Brain pericyte (primary cell): Measurements from ENCODE around the gene SPATA32.

Source experiments
- DNase-seq: peaks from one replicate; pipeline ENCODE4 v3.0.0-alpha.2; 2012; ENCODE audit warnings: low read depth, low spot score

SPATA32 gene

DNA sequence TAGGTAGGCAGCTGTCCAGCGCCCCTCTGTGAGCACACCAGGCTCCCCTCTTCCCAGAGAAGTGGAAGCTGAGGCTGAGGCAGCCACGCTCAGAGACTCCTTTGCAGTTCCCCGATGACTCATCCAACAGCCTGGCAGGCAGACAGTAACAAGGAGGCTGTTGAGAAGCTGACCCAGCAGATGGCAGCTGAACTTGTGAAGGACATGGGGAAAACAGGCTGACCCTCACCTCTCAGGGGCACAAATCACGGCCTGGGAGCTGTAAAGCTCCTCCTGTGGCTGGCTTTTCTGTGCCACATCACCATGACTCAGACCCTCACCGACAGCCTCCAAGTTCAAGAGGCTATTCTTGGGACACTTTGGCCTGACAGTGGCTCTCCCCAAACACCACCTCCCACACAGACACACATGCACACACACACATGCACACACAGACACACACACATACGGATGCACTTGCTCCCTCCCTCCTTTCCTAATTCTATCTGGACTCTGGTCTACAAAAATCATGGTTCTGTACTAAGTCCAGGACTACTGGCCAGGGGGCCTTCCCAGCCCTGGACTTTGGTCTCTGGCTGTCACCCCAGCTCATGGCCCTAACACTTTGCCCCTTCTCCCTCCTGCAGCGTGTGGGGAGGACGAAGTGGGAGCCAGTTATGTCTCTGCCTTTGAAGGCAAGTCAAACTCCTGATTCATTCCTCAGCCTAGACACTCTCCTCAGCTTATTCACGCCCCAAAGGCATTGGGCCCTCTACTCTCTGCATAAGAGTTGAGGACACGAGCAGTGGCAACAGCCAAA, 31.7 kb upstream of the SPATA32 start:
- DNase-seq: peak; percentile 78

GRCh38 chr17:45292696-45293412, 31.0 kb upstream of the SPATA32 start:
- no peak for DNase-seq

DNA sequence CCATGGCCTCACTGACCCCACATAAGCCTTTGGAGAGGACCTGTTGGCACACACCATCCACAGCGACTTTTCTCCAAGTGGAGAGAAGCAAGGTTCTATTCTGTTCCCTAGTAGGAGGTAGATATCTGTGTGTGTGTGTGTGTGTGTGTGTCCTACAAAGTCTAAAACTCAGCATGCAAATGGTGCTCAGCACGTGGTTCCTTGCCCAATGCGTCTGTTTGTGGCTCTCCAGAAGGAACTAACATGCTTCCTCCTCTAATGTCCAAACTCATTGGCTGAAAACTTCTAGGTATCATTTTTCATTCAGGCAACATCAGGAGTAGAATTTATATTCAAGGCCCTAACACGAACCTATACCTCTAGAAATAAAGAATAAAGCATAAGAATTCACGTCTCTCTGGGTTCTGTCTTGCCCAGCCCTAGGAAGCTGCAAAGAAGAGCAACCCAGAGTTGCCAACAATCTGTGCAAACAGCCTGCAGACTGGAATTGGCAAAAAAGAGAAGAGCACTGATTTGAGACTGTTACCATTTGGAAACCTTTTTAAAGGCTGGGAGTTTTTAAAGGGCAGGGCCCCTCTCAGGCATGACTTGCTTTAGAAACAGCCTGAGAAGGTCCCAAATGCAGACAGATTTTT, 29.4 kb upstream of the SPATA32 start:
- no peak for DNase-seq

GRCh38 chr17:45290269-45290765, 28.4 kb upstream of the SPATA32 start:
- no peak for DNase-seq

DNA sequence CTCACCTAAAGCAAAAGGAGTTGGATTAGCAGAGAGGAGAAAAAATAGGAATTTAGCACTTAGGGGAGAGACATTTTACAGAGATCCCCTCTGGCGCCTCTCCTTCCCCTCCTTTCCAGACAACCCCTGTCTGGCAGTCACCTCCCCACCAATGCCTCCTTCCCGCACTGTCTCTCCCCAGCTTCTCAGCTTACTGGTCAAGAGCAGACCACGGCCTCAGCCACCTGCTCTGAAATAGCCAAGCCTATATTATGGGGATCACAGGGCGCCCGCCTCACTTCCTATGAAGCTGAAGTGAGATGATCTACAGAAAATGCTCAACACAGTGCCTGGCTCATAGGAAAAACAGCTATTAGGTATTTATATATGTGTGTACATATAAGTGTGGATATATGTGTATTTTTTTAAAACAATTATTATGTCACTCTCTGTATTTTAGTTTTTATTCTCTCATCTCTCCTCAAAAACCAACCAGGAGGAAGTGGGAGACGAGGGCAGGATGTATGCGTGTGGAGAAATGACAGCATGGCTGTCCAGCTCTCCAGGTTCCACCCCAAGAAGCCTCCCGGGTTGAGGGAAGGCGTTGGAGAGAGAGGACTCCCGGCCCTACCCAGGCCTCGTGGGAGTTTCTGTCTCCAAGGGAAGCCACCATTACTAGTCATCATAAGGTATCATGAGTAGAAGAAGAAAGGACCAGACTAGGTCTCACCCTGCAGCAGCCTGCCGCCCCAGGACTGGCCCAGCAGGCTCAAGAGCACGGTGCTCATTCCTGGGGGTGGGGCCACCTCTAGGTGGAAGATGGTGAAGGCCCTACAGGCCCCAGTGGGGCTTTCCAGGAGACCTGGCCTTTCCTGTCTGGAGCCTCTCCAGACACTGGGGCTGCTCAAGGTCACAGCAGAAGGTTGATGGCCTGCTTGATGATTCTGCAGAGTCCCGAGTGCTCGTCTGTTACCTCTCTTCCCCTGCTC, 27.7 kb upstream of the SPATA32 start:
- no peak for DNase-seq

- no peak for DNase-seq
Observed at GRCh38 chr17:45288825-45289224, 26.9 kb upstream of the SPATA32 start.

DNA sequence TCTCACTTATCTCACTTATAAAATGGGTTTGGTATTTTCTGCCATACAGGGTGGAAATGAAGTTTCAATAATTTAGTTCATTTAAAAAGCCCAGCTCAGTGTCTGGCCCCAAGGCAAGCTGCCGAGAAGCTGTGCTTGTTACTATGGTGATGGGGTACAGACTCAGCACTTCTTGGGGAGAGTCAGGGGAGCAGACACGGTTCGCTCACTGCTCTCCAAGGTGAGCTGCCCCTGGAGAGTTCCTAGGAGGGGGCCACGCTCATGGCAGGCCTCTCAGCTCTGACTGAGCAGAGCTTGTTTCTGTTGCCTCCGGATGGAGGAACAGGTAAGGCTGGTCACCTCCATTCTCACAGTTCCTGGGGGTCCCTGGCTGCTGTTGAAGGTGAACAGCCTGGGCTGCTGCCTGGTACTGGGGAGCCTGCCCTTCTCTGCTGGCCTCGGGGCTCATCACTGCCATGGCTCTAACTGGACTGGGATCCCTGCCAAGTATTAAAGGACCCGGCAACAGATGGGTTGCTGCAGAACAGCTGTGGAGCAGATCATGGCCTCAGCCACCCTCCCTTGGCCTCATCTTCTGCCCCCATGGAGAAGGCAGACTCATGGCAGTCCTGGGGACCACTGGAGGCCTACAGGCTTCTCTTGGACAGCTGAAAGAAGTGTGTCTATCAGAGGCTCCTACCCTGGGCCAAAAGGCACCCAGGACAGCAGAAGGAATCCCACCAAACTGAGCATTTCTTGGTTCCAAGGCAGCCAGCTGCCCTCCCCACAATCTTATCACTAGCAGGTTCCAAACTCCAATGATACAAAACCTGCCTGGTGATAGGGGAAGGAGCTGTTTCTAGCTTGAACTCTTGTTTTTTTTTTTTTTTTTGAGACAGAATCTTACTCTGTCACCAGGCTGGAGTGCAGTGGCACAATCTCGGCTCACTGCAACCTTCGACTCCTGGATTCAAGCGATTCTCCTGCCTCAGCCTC, 25.9 kb upstream of the SPATA32 start:
- no peak for DNase-seq

- no peak for DNase-seq
Observed at GRCh38 chr17:45286286-45286685, 24.4 kb upstream of the SPATA32 start.

DNA sequence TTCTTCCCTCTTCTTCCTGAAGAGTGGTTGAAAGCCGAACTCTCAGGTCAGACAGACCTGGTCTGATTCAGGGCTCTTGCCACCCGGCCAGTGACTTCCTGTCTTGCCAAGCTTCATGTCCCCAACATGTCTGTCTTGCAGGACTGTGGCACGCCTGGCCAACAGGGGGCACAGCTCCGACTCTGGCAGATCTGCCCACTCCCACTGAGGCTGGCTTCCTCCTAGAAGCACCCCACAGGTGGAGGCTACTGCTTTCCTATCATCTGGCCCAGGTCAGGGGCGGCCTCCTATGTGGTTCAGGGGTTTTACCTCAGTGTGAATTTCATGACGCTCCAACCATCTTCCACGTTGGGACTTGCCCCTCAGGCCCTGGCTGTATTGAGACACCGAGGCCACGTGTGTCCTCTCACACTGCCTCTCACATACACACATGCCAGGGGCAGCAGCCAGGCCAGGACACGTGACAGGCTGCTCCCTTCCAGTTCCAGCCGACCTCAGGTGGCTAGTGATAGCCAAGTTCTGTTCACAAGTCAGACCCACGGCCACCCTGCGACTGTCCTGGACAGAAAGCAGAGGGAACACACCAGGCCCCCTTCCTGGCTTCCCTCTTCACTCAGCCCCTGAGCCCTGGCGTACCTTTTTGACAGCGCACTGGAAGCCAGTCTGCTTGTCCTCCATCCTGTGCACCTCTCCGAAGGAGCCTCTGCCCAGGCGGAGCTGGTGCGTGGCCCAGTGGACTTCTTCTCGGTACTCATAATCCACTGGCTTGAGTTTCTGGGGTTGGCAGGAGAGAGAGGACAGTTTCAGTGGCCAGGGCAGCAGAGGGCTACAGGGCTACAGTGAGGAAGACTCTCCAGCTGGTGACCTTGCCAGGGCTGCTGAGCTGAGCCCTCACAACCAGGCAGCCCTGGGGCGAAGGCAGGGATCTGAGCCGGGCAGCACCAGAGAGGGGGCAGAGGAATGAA, 22.6 kb upstream of the SPATA32 start:
- DNase-seq: no peak

DNA sequence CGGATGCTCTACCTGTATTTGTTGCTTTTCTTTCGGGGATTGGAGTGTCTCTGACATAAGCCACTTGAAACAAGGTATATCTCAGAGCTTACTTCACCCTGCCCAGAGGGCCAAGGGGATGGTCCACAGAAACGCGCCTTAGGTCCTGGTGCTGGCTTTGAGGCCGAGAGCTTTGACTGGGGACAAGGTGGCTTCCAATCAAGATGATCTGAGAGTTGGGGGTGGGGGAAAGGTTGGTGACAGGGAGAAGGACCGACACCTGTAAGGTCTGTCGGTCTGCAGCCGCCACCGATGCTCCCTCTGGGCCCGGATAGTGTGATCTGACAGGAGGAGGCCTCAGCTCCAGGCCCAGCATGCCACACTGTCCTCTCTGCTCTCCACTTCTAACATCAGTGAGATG, 21.8 kb upstream of the SPATA32 start:
- DNase-seq: no peak

DNA sequence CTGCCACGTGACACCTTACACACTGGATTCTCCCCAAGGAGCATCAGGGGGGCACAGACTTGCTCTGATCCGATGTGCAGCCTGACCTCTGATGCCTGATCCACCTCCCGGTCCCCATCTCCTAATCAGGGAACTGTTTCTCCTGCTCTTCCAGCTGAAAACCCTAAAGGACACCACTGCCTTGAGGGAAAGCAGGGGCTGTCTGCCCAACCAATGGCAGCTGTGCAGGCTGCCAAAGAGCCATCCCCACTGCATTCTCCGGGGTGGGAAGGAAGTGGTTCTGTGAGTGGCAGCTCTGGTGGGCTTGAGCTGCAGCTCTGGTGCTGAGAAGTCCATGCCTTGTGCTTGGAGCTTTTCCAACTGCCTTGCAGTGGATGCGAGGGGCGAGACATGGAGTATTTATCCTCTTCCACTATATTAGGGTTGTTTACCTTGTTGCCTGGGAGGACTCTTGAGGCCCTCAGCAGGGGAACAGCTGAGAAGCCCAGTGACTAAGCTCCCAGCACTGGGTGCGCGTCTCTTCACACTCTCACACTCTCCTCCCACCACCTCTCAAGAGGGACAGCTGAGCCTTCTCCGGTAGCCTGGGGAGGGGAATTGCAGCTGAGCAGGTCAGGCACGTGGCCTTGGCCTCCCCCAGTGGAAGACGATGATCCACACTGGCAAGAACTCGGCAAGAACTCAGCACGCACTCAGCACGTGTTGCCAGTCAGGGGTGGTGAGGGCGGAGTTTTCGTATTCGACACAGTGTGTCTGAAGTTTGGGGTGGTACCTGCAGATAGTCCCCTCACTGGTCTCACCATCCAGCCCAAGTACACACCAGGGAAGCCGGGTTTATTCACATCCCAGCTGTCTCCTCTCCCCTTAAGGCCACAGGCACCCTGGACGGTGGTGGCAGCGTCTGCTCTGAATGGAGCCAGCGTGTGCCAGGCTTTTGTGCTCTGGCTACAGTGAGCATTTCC, 21.1 kb upstream of the SPATA32 start:
- peak; percentile 91 for DNase-seq

GRCh38 chr17:45279898-45280297, 18.0 kb upstream of the SPATA32 start:
- no peak for DNase-seq

GRCh38 chr17:45277992-45278391, 16.1 kb upstream of the SPATA32 start:
- DNase-seq: no peak

- DNase-seq: peak; percentile 67
Observed at GRCh38 chr17:45277216-45277849, 15.4 kb upstream of the SPATA32 start.

DNA sequence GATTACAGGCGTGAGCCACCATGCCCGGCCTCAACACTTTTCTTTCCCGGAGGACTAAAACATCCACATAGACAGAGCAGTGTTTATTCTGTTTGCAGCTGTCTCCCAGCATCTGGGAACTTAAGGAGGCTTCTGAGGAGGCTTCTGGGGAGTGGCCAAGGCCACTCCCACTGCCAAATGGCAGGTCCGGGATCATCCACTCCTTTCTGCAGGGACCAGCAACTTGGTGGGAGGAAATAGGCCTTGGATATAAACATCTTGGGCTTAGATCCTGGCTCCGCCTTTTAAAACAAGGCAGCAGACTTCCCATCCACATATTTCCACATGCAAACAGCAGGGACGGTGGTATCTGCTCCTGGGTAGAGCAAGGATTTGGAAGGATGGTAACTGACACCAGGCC, 14.1 kb upstream of the SPATA32 start:
- no peak for DNase-seq

DNA sequence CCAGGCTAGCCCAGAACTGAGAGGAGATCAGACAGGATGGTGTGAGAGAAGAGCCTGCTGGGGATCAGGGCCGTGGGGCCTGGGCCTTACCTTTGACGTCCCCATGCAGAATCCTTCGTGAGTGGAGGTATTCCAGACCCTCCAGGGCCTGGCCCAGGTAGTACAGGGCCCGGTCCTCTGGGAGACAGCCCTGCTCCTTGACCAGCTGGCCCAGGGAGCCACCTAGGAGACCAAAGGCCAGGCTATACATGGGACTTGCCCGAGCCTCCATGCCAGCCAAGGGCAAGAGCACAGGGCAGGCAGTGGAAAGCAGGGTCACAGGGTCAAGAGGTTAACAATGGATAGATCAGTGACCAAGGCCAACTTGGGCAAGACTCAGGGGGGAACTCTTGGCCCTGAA, 12.1 kb upstream of the SPATA32 start:
- DNase-seq: no peak

DNA sequence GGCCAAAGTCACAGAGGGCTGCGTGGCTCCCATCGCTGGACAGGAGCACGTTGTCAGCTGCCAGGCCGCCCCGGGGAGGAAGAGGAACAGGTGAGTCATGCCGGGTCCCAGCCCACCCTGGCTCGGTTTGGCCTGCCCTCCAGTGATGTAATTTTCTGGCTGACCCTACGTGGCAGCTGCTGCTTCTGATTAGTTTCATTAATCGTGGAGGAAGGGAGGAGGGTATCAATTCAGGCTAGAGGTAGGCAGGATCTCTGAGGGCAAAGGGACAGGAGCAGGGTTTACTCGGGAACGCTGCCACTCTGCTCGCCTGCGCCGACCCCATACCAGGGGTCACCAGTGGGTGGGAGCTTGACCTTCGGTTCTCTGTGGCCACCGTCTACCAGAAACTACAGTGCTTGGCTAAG, 11.7 kb upstream of the SPATA32 start:
- DNase-seq: no peak
